ENCODE data around the gene NYAP1. TPM values are rescaled to one million over a fixed set of nuclear protein-coding genes. Genes with fewer than 3 reads are reported as not detected.
"Not testable (repeated sequence)": the region's sequence is repeated elsewhere in the genome, so short reads cannot be mapped to it uniquely, and the experiment has no call there.

The NYAP1 gene
- total RNA-seq, 2 experiments from 2014 or later: 0.32 to 0.38 TPM

- CTCF ChIA-PET: interaction anchor here (1.0 to 3.2 kb wide), 5 partner anchors 10 to 256 kb away, joined by 3 to 12 read pairs (median 3); partner anchors contain the start of genes AGFG2 and POP7
- POLR2A ChIA-PET: interaction anchor here (1.0 to 1.6 kb wide), 4 partner anchors 13 to 37 kb away, joined by 3 to 7 read pairs (median 4); partner anchors contain the start of genes MEPCE and PPP1R35
Observed at GRCh38 chr7:100449190-100449795, 34.4 kb upstream of the NYAP1 start.

GRCh38 chr7:100452513-100452912 is 31.2 kb upstream of the NYAP1 start:
- no peaks in the 10 kb centered on the region for H3K36me3 Mint-ChIP-seq (ENCODE audit: low read depth)
- intact Hi-C loops (cut with micrococcal nuclease): no loop called here
- no peaks in the 10 kb centered on the region for H3K9me3 Mint-ChIP-seq
- POLR2A ChIA-PET: interaction anchor here (0.6 to 1.4 kb wide), 2 partner anchors 10 to 24 kb away, joined by 3 read pairs; partner anchors contain the start of gene ZCWPW1
- H3K27ac Mint-ChIP-seq: no peak overlapping the region
- H3K4me1 Mint-ChIP-seq (ENCODE audit: low read depth): peaks cover 16% of the 10 kb centered on the region
- no peaks in the 10 kb centered on the region for H3K27me3 Mint-ChIP-seq
- CTCF ChIA-PET: interaction anchor here (0.9 to 3.5 kb wide), 2 partner anchors 17 to 31 kb away, joined by 3 to 20 read pairs; no protein-coding TSS in a partner anchor
- no peak overlapping the region for H3K4me3 Mint-ChIP-seq
- ATAC-seq (no peak), DNase-seq (no peak)
- TF ChIP-seq CTCF (IDR thresholded peaks at IDR 0.05): no peak

More at GRCh38 chr7:100449190-100449795, 34.4 kb upstream of the NYAP1 start:
- Mint-ChIP-seq H3K9me3 (no peaks in the 10 kb centered on the region), H3K4me3 (peak overlapping the region; percentile 7), H3K27ac (peak overlapping the region; percentile 52), H3K4me1 (ENCODE audit: low read depth) (peaks cover 18% of the 10 kb centered on the region), H3K36me3 (ENCODE audit: low read depth) (no peaks in the 10 kb centered on the region), H3K27me3 (no peaks in the 10 kb centered on the region)
- intact Hi-C loops (cut with micrococcal nuclease): no loop called here
- ATAC-seq (no peak), DNase-seq (no peak)
- TF ChIP-seq CTCF (IDR thresholded peaks at IDR 0.05): no peak

GRCh38 chr7:100453854-100454253 is 29.9 kb upstream of the NYAP1 start:
- H3K36me3 Mint-ChIP-seq (ENCODE audit: low read depth); H3K9me3 Mint-ChIP-seq; H3K27me3 Mint-ChIP-seq; H3K4me3 Mint-ChIP-seq; intact Hi-C loops (cut with micrococcal nuclease); H3K27ac Mint-ChIP-seq; DNase-seq; ATAC-seq: not testable (repeated sequence)
- ChIA-PET POLR2A (interaction anchor here (1.0 to 3.3 kb wide), 3 partner anchors 9 to 24 kb away, joined by 3 to 12 read pairs (median 3); partner anchors contain the start of genes MEPCE and PPP1R35), CTCF (interaction anchor here (1.0 to 3.5 kb wide), 6 partner anchors 10 to 398 kb away, joined by 3 to 20 read pairs (median 8); partner anchors contain the start of genes FBXO24, LRCH4 and SLC12A9)
- peaks cover 21% of the 10 kb centered on the region for H3K4me1 Mint-ChIP-seq (ENCODE audit: low read depth)

- H3K4me1 Mint-ChIP-seq (ENCODE audit: low read depth): peaks cover 18% of the 10 kb centered on the region
- CTCF ChIA-PET: interaction anchor here (1.1 to 3.5 kb wide), 9 partner anchors 10 to 131 kb away, joined by 3 to 20 read pairs (median 4); partner anchors contain the start of genes FBXO24 and LRCH4
- intact Hi-C loops (cut with micrococcal nuclease): no loop called here
- DNase-seq (no peak), ATAC-seq (no peak)
- POLR2A ChIA-PET: interaction anchor here (0.6 to 3.3 kb wide), 6 partner anchors 8 to 162 kb away, joined by 3 to 12 read pairs (median 4); partner anchors contain the start of gene PPP1R35
- peaks cover 2% of the 10 kb centered on the region for H3K36me3 Mint-ChIP-seq (ENCODE audit: low read depth)
- no peaks in the 10 kb centered on the region for H3K9me3 Mint-ChIP-seq
- no peaks in the 10 kb centered on the region for H3K27me3 Mint-ChIP-seq
- no peak for TF ChIP-seq CTCF (IDR thresholded peaks at IDR 0.05)
- H3K4me3 Mint-ChIP-seq: no peak overlapping the region
- H3K27ac Mint-ChIP-seq: no peak overlapping the region
Observed at GRCh38 chr7:100455206-100455605, 28.5 kb upstream of the NYAP1 start.

- Mint-ChIP-seq H3K9me3 (no peaks in the 10 kb centered on the region), H3K4me1 (ENCODE audit: low read depth) (peaks cover 14% of the 10 kb centered on the region), H3K36me3 (ENCODE audit: low read depth) (peaks cover 2% of the 10 kb centered on the region), H3K27ac (no peak overlapping the region), H3K27me3 (no peaks in the 10 kb centered on the region), H3K4me3 (no peak overlapping the region)
- ChIA-PET CTCF (interaction anchor here (1.0 kb wide), 1 partner anchor 249 kb away, joined by 3 read pairs; the partner anchor contains the start of gene POP7), POLR2A (no interaction called here)
- no peak for TF ChIP-seq CTCF (IDR thresholded peaks at IDR 0.05)
- ATAC-seq (no peak), DNase-seq (no peak)
- intact Hi-C loops (cut with micrococcal nuclease): no loop called here
Observed at GRCh38 chr7:100456562-100456961, 27.2 kb upstream of the NYAP1 start.
